H1 (cell line): Measurements from ENCODE around the gene THSD1. TPM values are rescaled to one million over a fixed set of nuclear protein-coding genes. Genes with fewer than 3 reads are reported as not detected.

Experiments
- CTCF ChIA-PET: fragments of 300-600 bp; sonication (Branson Sonifier 250); formaldehyde crosslinking; loops from one replicate; lab custom pipeline; 2021; ENCODE audit not compliant: partially characterized antibody; lab: Charles Lee
- POLR2A ChIA-PET: fragments of 300-600 bp; sonication (Branson Sonifier 250); formaldehyde crosslinking; loops from one replicate; lab custom pipeline; 2021; ENCODE audit warnings: inconsistent platforms; ENCODE audit not compliant: partially characterized antibody; lab: Charles Lee
- DNase-seq, 2 experiments: peaks; one replicate each; pipeline versions ENCODE4 v3.0.0 to v3.0.0-alpha.2; 2010 to 2022; ENCODE audit warnings: low spot score in 2 of 2, low read depth in 1 of 2, mixed read lengths in 1 of 2
- FAIRE-seq: peaks from 2 replicates; lab custom pipeline; 2011; peaks lifted over from hg19 to GRCh38; lab: Jason Lieb, UNC
- H2AFZ ChIP-seq: 2 replicates; pipeline ENCODE4 v1.8.1; 2012; ENCODE audit warnings: low read length, inconsistent platforms
- H2AK5ac ChIP-seq: 2 replicates; pipeline ENCODE4 v1.6.1; 2013; ENCODE audit warnings: low read depth, low read length
- H2BK120ac ChIP-seq: replicated peaks from 2 replicates; pipeline ENCODE3; 2013; ENCODE audit warnings: low read depth, low read length, inconsistent platforms
- H2BK12ac ChIP-seq: 2 replicates; pipeline ENCODE4 v1.6.1; 2013; ENCODE audit warnings: low read depth, low read length
- H2BK15ac ChIP-seq: 2 replicates; pipeline ENCODE4 v1.6.1; 2013; ENCODE audit warnings: low read length
- H2BK20ac ChIP-seq: 2 replicates; pipeline ENCODE4 v1.6.1; 2013; ENCODE audit warnings: low read length
- H2BK5ac ChIP-seq: 2 replicates; pipeline ENCODE4 v1.6.1; 2013; ENCODE audit warnings: low read depth, low read length
- H3K14ac ChIP-seq: 2 replicates; pipeline ENCODE4 v1.6.1; 2013; ENCODE audit warnings: inconsistent platforms; ENCODE audit not compliant: insufficient read length
- H3K18ac ChIP-seq: 2 replicates; pipeline ENCODE4 v1.6.1; 2013; ENCODE audit warnings: low read length; ENCODE audit errors: extremely low read depth
- H3K23ac ChIP-seq: 2 replicates; pipeline ENCODE4 v1.6.1; 2013; ENCODE audit warnings: inconsistent platforms; ENCODE audit not compliant: insufficient read length
- H3K23me2 ChIP-seq: 2 replicates; pipeline ENCODE4 v1.6.1; 2013; ENCODE audit warnings: low read depth, low read length
- H3K27ac ChIP-seq: 2 replicates; pipeline ENCODE4 v1.6.1; 2011; ENCODE audit warnings: low read depth, low read length, inconsistent platforms
- H3K27me3 ChIP-seq, 4 experiments: replicated peaks in 1 of 4; 1 replicate in 1 of 4; 2 replicates in 3 of 4; pipeline versions ENCODE4 v1.6.1 to v1.8.1; 2011 to 2013; ENCODE audit warnings: low read length in 3 of 4, mild to moderate bottlenecking in 3 of 4, inconsistent platforms in 2 of 4, mixed read lengths in 2 of 4, moderate library complexity in 1 of 4; ENCODE audit not compliant: control insufficient read depth in 3 of 4, insufficient read depth in 3 of 4; ENCODE audit errors: extremely low read depth in 1 of 4
- H3K36me3 ChIP-seq, 4 experiments: 2 replicates each; pipeline versions ENCODE4 v1.6.1 to v1.8.1; 2011 to 2013; ENCODE audit warnings: mild to moderate bottlenecking in 4 of 4, low read length in 3 of 4, moderate library complexity in 2 of 4, control low read depth in 1 of 4, inconsistent platforms in 1 of 4; ENCODE audit not compliant: insufficient read depth in 4 of 4, control insufficient read depth in 2 of 4
- H3K4ac ChIP-seq: replicated peaks from 2 replicates; pipeline ENCODE3; 2013; ENCODE audit warnings: low read length, low read depth, mixed read lengths, inconsistent platforms; ENCODE audit not compliant: insufficient read length
- H3K4me1 ChIP-seq, 4 experiments: replicated peaks in 1 of 4; 1 replicate in 1 of 4; 2 replicates in 3 of 4; pipeline versions ENCODE4 v1.6.1 to v1.8.1; 2011 to 2013; ENCODE audit warnings: low read length in 3 of 4, inconsistent platforms in 2 of 4, mixed read lengths in 1 of 4; ENCODE audit not compliant: insufficient read depth in 4 of 4, control insufficient read depth in 3 of 4
- H3K4me2 ChIP-seq, 2 experiments: 2 replicates each; pipeline versions ENCODE4 v1.6.1 to v1.8.1; 2011 to 2013; ENCODE audit warnings: low read depth in 2 of 2, low read length in 2 of 2, control low read depth in 1 of 2, inconsistent platforms in 1 of 2, mild to moderate bottlenecking in 1 of 2; ENCODE audit not compliant: insufficient read depth in 1 of 2
- H3K4me3 ChIP-seq, 4 experiments: fragments of 200-600, 300-600 bp in 1 of 4; sonication (generic), shearing (Covaris generic), sonication (Bioruptor Twin) in 1 of 4; 2 replicates each; pipeline versions ENCODE4 v1.5.1 to v1.8.1; 2011 to 2016; ENCODE audit warnings: low read length in 4 of 4, low read depth in 3 of 4, control low read depth in 2 of 4, inconsistent platforms in 2 of 4, mild to moderate bottlenecking in 2 of 4, mixed read lengths in 1 of 4, moderate library complexity in 1 of 4; ENCODE audit not compliant: insufficient read depth in 2 of 4; ENCODE audit errors: extremely low read depth in 1 of 4
- H3K56ac ChIP-seq: replicated peaks from 2 replicates; pipeline ENCODE3; 2013; ENCODE audit warnings: low read depth, mild to moderate bottlenecking, mixed read lengths, low read length, inconsistent platforms; ENCODE audit not compliant: insufficient read length
- H3K79me1 ChIP-seq: 2 replicates; pipeline ENCODE4 v1.6.1; 2013; ENCODE audit warnings: low read depth, low read length, control low read depth
- H3K79me2 ChIP-seq, 2 experiments: 2 replicates each; pipeline versions ENCODE4 v1.6.1 to v1.8.1; 2012 to 2013; ENCODE audit warnings: low read length in 2 of 2, mild to moderate bottlenecking in 2 of 2, inconsistent platforms in 1 of 2; ENCODE audit not compliant: insufficient read depth in 2 of 2, control insufficient read depth in 1 of 2
- H3K9ac ChIP-seq, 4 experiments: replicated peaks in 1 of 4; 1 replicate in 1 of 4; 2 replicates in 3 of 4; pipeline versions ENCODE4 v1.6.1 to v1.8.1; 2011 to 2013; ENCODE audit warnings: low read depth in 3 of 4, low read length in 3 of 4, control low read depth in 2 of 4, mild to moderate bottlenecking in 2 of 4, moderate library complexity in 2 of 4, inconsistent platforms in 1 of 4; ENCODE audit errors: extremely low read depth in 1 of 4
- H3K9me3 ChIP-seq, 2 experiments: 2 replicates each; pipeline versions ENCODE4 v1.6.1 to v1.8.1; 2012 to 2013; ENCODE audit warnings: mild to moderate bottlenecking in 2 of 2, moderate library complexity in 2 of 2, control low read depth in 1 of 2, inconsistent platforms in 1 of 2, low read depth in 1 of 2, low read length in 1 of 2, mixed read lengths in 1 of 2; ENCODE audit not compliant: insufficient read depth in 2 of 2
- H4K20me1 ChIP-seq, 2 experiments: replicated peaks in 1 of 2; 2 replicates each; pipeline versions ENCODE3 to v1.8.1; 2011 to 2013; ENCODE audit warnings: inconsistent platforms in 2 of 2, low read length in 2 of 2, mild to moderate bottlenecking in 1 of 2; ENCODE audit not compliant: insufficient read depth in 2 of 2, control insufficient read depth in 1 of 2
- H4K5ac ChIP-seq: 2 replicates; pipeline ENCODE4 v1.6.1; 2013; ENCODE audit warnings: low read length, low read depth, mixed read lengths, inconsistent platforms; ENCODE audit not compliant: insufficient read length
- H4K8ac ChIP-seq: 2 replicates; pipeline ENCODE4 v1.8.0; 2013; ENCODE audit warnings: mild to moderate bottlenecking, moderate library complexity, low read length, inconsistent platforms; ENCODE audit not compliant: insufficient read depth; ENCODE audit errors: extremely low read depth
- H4K91ac ChIP-seq: replicated peaks from 2 replicates; pipeline ENCODE3; 2013; ENCODE audit warnings: low read length, mixed read lengths, inconsistent platforms; ENCODE audit not compliant: insufficient read length
- E2F6 ChIP-seq: IDR thresholded peaks from 2 replicates; pipeline ENCODE4 v1.6.1; 2012; ENCODE audit warnings: inconsistent platforms
- HDAC6 ChIP-seq: IDR thresholded peaks from one replicate; pipeline ENCODE4 v1.7.1; 2012; ENCODE audit warnings: low read depth, mild to moderate bottlenecking, inconsistent platforms, low read length, moderate library complexity
- KDM4A ChIP-seq: IDR thresholded peaks from one replicate; pipeline ENCODE4 v1.7.1; 2012; ENCODE audit warnings: low read depth, mild to moderate bottlenecking, moderate library complexity, low read length, inconsistent platforms; ENCODE audit not compliant: severe bottlenecking
- NANOG ChIP-seq: IDR thresholded peaks from 2 replicates; pipeline ENCODE4 v1.6.1; 2011; ENCODE audit warnings: low read length, low read depth, mild to moderate bottlenecking, inconsistent platforms; ENCODE audit not compliant: insufficient read depth, poor library complexity, severe bottlenecking
- PHF8 ChIP-seq: fragments of 200-600 bp; sonication (generic); conservative IDR thresholded peaks from 2 replicates; pipeline ENCODE4 v1.7.1; 2012; ENCODE audit warnings: low read depth, mild to moderate bottlenecking, inconsistent platforms, low read length, moderate library complexity
- POLR2A ChIP-seq, 2 experiments: IDR thresholded peaks; 1 replicate in 1 of 2; 2 replicates in 1 of 2; pipeline ENCODE4 v1.6.1; 2011; ENCODE audit warnings: low read depth in 2 of 2, low read length in 2 of 2, mild to moderate bottlenecking in 2 of 2; ENCODE audit errors: control extremely low read depth in 1 of 2
- SIRT6 ChIP-seq: IDR thresholded peaks from one replicate; pipeline ENCODE4 v1.7.1; 2012; ENCODE audit warnings: low read length, inconsistent platforms
- SP1 ChIP-seq: IDR thresholded peaks from 2 replicates; pipeline ENCODE4 v1.6.1; 2011; ENCODE audit warnings: low read depth, low read length
- SP2 ChIP-seq: IDR thresholded peaks from 2 replicates; pipeline ENCODE4 v1.6.1; 2012; ENCODE audit warnings: mild to moderate bottlenecking, low read length, inconsistent platforms
- TEAD4 ChIP-seq: IDR thresholded peaks from 2 replicates; pipeline ENCODE4 v1.6.1; 2012; ENCODE audit warnings: low read depth, low read length, inconsistent platforms, mixed read lengths
- WGBS, 2 experiments: shearing (Covaris generic) in 1 of 2; methylation state at CpG; one replicate each; pipeline versions ENCODE4 v1.1.6 to v1.1.7; 2013 to 2015; ENCODE audit warnings: low lambda C conversion rate in 2 of 2, mixed read lengths in 2 of 2, inconsistent platforms in 1 of 2, low coverage in 1 of 2, missing lambda C conversion rate in 1 of 2; ENCODE audit not compliant: insufficient replicate concordance in 2 of 2, insufficient coverage in 1 of 2, insufficient read length in 1 of 2; ENCODE audit errors: extremely low coverage in 1 of 2, missing lambda C conversion rate in 1 of 2; 5-methylcytosine and 5-hydroxymethylcytosine counted together
- polyA plus RNA-seq, 7 experiments: library from polyadenylated mRNA; depleted of rRNA in 3 of 7; stranded (reverse) in 5 of 7; unstranded in 2 of 7; fragments of >200 nt in 5 of 7; fragments of 200-250 nt in 2 of 7; gene quantifications; 1 replicate in 5 of 7; 2 replicates in 1 of 7; 4 replicates in 1 of 7; pipeline versions ENCODE4 v1.2.1 to v1.2.3, GENCODE V29; 2011 to 2013; ENCODE audit warnings: missing spikeins in 2 of 7, mixed read lengths in 2 of 7
- total RNA-seq: library from RNA; stranded (reverse); fragmentation: NEBNext Ultra II Directional; extraction: Animal tissue kit (Norgen Biotek cat#: 25700); gene quantifications from 2 replicates; pipeline ENCODE4 v1.2.1, GENCODE V29; 2021

The THSD1 gene
- total and polyA plus RNA-seq, 2 of the 8 experiments (the other 6 are each of a cell fraction or from before 2014, with no cell fraction given), result 0.17 to 0.35 TPM

GRCh38 chr13:52394586-52394985 is 11.4 kb downstream of the THSD1 start:
- ChIA-PET POLR2A (no interaction called here), CTCF (no interaction called here)
- Histone ChIP-seq H3K27me3 (no peaks in the 10 kb centered on the region; a peak in 1 of 7 replicates), H4K5ac (no peak overlapping the region), H2BK120ac (no peak overlapping the region), H3K79me1 (no peaks in the 10 kb centered on the region), H2BK15ac (no peak overlapping the region), H2AK5ac (no peak overlapping the region), H3K14ac (no peak overlapping the region), H3K9ac (no peak overlapping the region), H3K36me3 (no peaks in the 10 kb centered on the region), H3K23ac (no peak overlapping the region), H4K91ac (no peak overlapping the region), H3K23me2 (no peaks in the 10 kb centered on the region), H3K4me1 (no peaks in the 10 kb centered on the region), H2BK12ac (no peak overlapping the region), H4K20me1 (no peaks in the 10 kb centered on the region), H3K4ac (no peak overlapping the region), H3K79me2 (no peaks in the 10 kb centered on the region), H2AFZ (no peak overlapping the region), H2BK20ac (no peak overlapping the region), H3K9me3 (no peaks in the 10 kb centered on the region), H3K4me2 (no peak overlapping the region), H3K18ac (no peak overlapping the region), H3K27ac (no peak overlapping the region), H2BK5ac (no peak overlapping the region), H3K4me3 (no peak overlapping the region), H3K56ac (no peak overlapping the region), H4K8ac (no peak overlapping the region)
- DNase-seq (no peak), FAIRE-seq (no peak)
- WGBS, 2 experiments, result 81% methylated on average over 2 of the region's 2 CpGs; no CpG with 5 or more reads in 1 of the 2 experiments
- no peak for TF ChIP-seq SP2
- no peak for TF ChIP-seq POLR2A (IDR thresholded peaks at IDR 0.05; ENCODE audit: control extremely low read depth in 1 of 2, low read depth in 2 of 2, low read length in 2 of 2)
- no peak for TF ChIP-seq HDAC6
- no peak for TF ChIP-seq PHF8
- no peak for TF ChIP-seq SP1
- TF ChIP-seq SIRT6, result no peak
- no peak for TF ChIP-seq TEAD4
- TF ChIP-seq E2F6, result no peak
- no peak for TF ChIP-seq KDM4A
- TF ChIP-seq NANOG, result no peak
